Liver (tissue), 9 donors: Measurements from ENCODE around the gene ABCC8. TPM values are rescaled to one million over a fixed set of nuclear protein-coding genes. Genes with fewer than 3 reads are reported as not detected.
A peak's percentile ranks its signal among the peaks of the same experiment; 100 is the strongest.

ENCODE experiments used
- DNase-seq: peaks from one replicate; pipeline ENCODE4 v3.0.0-alpha.2; 2017; ENCODE audit warnings: low spot score
- H3K27ac ChIP-seq, 2 donors: one replicate each; pipeline ENCODE4 v1.7.0; 2013; ENCODE audit warnings: inconsistent platforms in 2 of 2, low read length in 2 of 2, control low read depth in 1 of 2, low read depth in 1 of 2, mild to moderate bottlenecking in 1 of 2
- H3K27me3 ChIP-seq, 4 donors: one replicate each; pipeline versions ENCODE4 v1.6.1 to v1.7.0; 2013; ENCODE audit warnings: low read length in 3 of 4, inconsistent platforms in 1 of 4, mild to moderate bottlenecking in 1 of 4, moderate library complexity in 1 of 4; ENCODE audit not compliant: control insufficient read depth in 4 of 4, insufficient read depth in 4 of 4
- H3K36me3 ChIP-seq, 4 donors: one replicate each; pipeline versions ENCODE4 v1.6.1 to v1.7.0; 2013; ENCODE audit warnings: low read length in 3 of 4, mild to moderate bottlenecking in 3 of 4, low read depth in 1 of 4, moderate library complexity in 1 of 4; ENCODE audit not compliant: control insufficient read depth in 4 of 4, insufficient read depth in 3 of 4
- H3K4me1 ChIP-seq, 4 donors: one replicate each; pipeline versions ENCODE4 v1.6.1 to v1.7.0; 2013; ENCODE audit warnings: low read length in 3 of 4, mild to moderate bottlenecking in 3 of 4, moderate library complexity in 1 of 4; ENCODE audit not compliant: control insufficient read depth in 4 of 4, insufficient read depth in 4 of 4
- H3K4me3 ChIP-seq, 3 donors: one replicate each; pipeline versions ENCODE4 v1.6.1 to v1.7.0; 2013; ENCODE audit warnings: low read length in 3 of 3, control low read depth in 1 of 3, low read depth in 1 of 3, mild to moderate bottlenecking in 1 of 3
- H3K9ac ChIP-seq, 2 donors: one replicate each; pipeline ENCODE4 v1.7.0; 2013; ENCODE audit warnings: low read length in 2 of 2, mild to moderate bottlenecking in 2 of 2, moderate library complexity in 2 of 2, control low read depth in 1 of 2, low read depth in 1 of 2
- H3K9me3 ChIP-seq, 4 donors: one replicate each; pipeline versions ENCODE4 v1.6.1 to v1.7.0; 2013; ENCODE audit warnings: low read length in 3 of 4; ENCODE audit not compliant: control insufficient read depth in 4 of 4
- ATF3 ChIP-seq: IDR thresholded peaks from 2 replicates; pipeline ENCODE4 v1.6.1; 2016; ENCODE audit warnings: antibody characterized with exemption
- CTCF ChIP-seq: fragments of 150-350 bp; IDR thresholded peaks from 2 replicates; pipeline ENCODE4 v1.5.1; 2017; ENCODE audit warnings: improper control_type of control experiment, low read depth, low read length; ENCODE audit not compliant: missing input control
- EGR1 ChIP-seq, 2 donors: IDR thresholded peaks; 2 replicates each; pipeline ENCODE4 v1.6.1; 2016 to 2018; ENCODE audit warnings: antibody characterized with exemption in 2 of 2, low read depth in 2 of 2
- FOXA1 ChIP-seq: IDR thresholded peaks from 2 replicates; pipeline ENCODE4 v1.6.1; 2016; ENCODE audit warnings: antibody characterized with exemption
- FOXA2 ChIP-seq: IDR thresholded peaks from 2 replicates; pipeline ENCODE4 v1.6.1; 2016; ENCODE audit warnings: antibody characterized with exemption
- GABPA ChIP-seq, 2 donors: IDR thresholded peaks in 1 of 2; conservative IDR thresholded peaks in 1 of 2; 2 replicates each; pipeline ENCODE4 v1.6.1; 2016; ENCODE audit warnings: antibody characterized with exemption in 2 of 2, mild to moderate bottlenecking in 1 of 2, moderate library complexity in 1 of 2
- HNF4A ChIP-seq, 2 donors: conservative IDR thresholded peaks; 2 replicates each; pipeline ENCODE4 v1.6.1; 2016; ENCODE audit warnings: antibody characterized with exemption in 2 of 2, mild to moderate bottlenecking in 2 of 2
- HNF4G ChIP-seq: IDR thresholded peaks from 2 replicates; pipeline ENCODE4 v1.6.1; 2016; ENCODE audit warnings: antibody characterized with exemption
- JUND ChIP-seq, 2 donors: IDR thresholded peaks; 2 replicates each; pipeline ENCODE4 v1.6.1; 2016; ENCODE audit warnings: antibody characterized with exemption in 2 of 2
- NR2F2 ChIP-seq: IDR thresholded peaks from 2 replicates; pipeline ENCODE4 v1.6.1; 2016; ENCODE audit warnings: antibody characterized with exemption
- RAD21 ChIP-seq, 2 donors: IDR thresholded peaks; 2 replicates each; pipeline ENCODE4 v1.6.1; 2016; ENCODE audit warnings: antibody characterized with exemption in 2 of 2, mild to moderate bottlenecking in 2 of 2
- REST ChIP-seq: IDR thresholded peaks from 2 replicates; pipeline ENCODE4 v1.6.1; 2016; ENCODE audit warnings: antibody characterized with exemption, mild to moderate bottlenecking
- RXRA ChIP-seq, 2 donors: IDR thresholded peaks; 2 replicates each; pipeline ENCODE4 v1.6.1; 2017 to 2018; ENCODE audit warnings: antibody characterized with exemption in 2 of 2, mild to moderate bottlenecking in 1 of 2
- SP1 ChIP-seq: IDR thresholded peaks from 2 replicates; pipeline ENCODE4 v1.6.1; 2018; ENCODE audit warnings: antibody characterized with exemption, mild to moderate bottlenecking
- TAF1 ChIP-seq: conservative IDR thresholded peaks from 2 replicates; pipeline ENCODE4 v1.6.1; 2016; ENCODE audit warnings: antibody characterized with exemption, mild to moderate bottlenecking
- YY1 ChIP-seq: IDR thresholded peaks from 2 replicates; pipeline ENCODE4 v1.6.1; 2016; ENCODE audit warnings: antibody characterized with exemption, mild to moderate bottlenecking
- ZBTB33 ChIP-seq: IDR thresholded peaks from 2 replicates; pipeline ENCODE4 v1.6.1; 2016; ENCODE audit warnings: antibody characterized with exemption
- WGBS: extraction: QIAGEN DNeasy Blood & Tissue Kit; methylation state at CpG from one replicate; pipeline ENCODE4 v1.1.7; 2013; 5-methylcytosine and 5-hydroxymethylcytosine counted together
- polyA plus RNA-seq, 2 donors: library from polyadenylated mRNA; stranded (reverse) in 1 of 2; unstranded in 1 of 2; fragments of 200-250 nt in 1 of 2; fragments of >200 nt in 1 of 2; fragmentation: Nextera tagmentation in 1 of 2; extraction: Ambion mirVana in 1 of 2; gene quantifications; one replicate each; pipeline versions ENCODE4 v1.2.1 to v1.2.3, GENCODE V29; 2013 to 2015
- total RNA-seq, 2 donors: library from RNA; depleted of rRNA; stranded (reverse); fragments of >200 nt; gene quantifications; one replicate each; pipeline ENCODE4 v1.2.3, GENCODE V29; 2014
- TF ChIP-seq, protein P1 (sequence below): IDR thresholded peaks from 2 replicates; pipeline ENCODE4 v1.6.1; 2016; ENCODE audit warnings: antibody characterized with exemption
- donor health status: healthy.
- donor health status: healthy.
- donor health status: healthy.
- donor health status: healthy.
- donor health status: healthy.

Gene ABCC8
- total and polyA plus RNA-seq, 4 donors = 0.16 to 0.25 TPM; not detected in 2

GRCh38 chr11:17369684-17370243 lies 106.9 kb downstream of the ABCC8 start:
- Histone ChIP-seq H3K4me1 (no peaks in the 10 kb centered on the region), H3K36me3 (peaks cover 0 to 4% (median 0%) of the 10 kb centered on the region in 4 donors), H3K27ac (no peak overlapping the region), H3K4me3 (peak overlapping the region in 1 of 3 donors; percentile 0), H3K27me3 (no peaks in the 10 kb centered on the region), H3K9me3 (peaks cover 36 to 60% (median 38%) of the 10 kb centered on the region in 4 donors), H3K9ac (no peak overlapping the region)
- no peak for DNase-seq
- 96% methylated on average over 2 of the region's 2 CpGs for WGBS
- TF ChIP-seq RXRA (IDR thresholded peaks at IDR 0.05) (no peak), RAD21 (IDR thresholded peaks at IDR 0.05) (no peak), YY1 (no peak), FOXA1 (no peak), FOXA2 (no peak)

GRCh38 chr11:17369094-17369493 lies 107.6 kb downstream of the ABCC8 start:
- peaks cover 36 to 60% (median 37%) of the 10 kb centered on the region in 4 donors for H3K9me3 ChIP-seq
- no peaks in the 10 kb centered on the region for H3K27me3 ChIP-seq
- H3K9ac ChIP-seq = no peak overlapping the region
- H3K4me1 ChIP-seq = no peaks in the 10 kb centered on the region
- TF ChIP-seq CTCF = no peak
- TF ChIP-seq SP1 = no peak
- TF ChIP-seq YY1 = no peak
- no peak for TF ChIP-seq RAD21 (IDR thresholded peaks at IDR 0.05)
- TF ChIP-seq HNF4G = no peak
- no peak for TF ChIP-seq NR2F2
- TF ChIP-seq FOXA1 = no peak
- TF ChIP-seq TAF1 = no peak
- TF ChIP-seq FOXA2 = no peak
- no peak for TF ChIP-seq JUND (IDR thresholded peaks at IDR 0.05)
- no peak for TF ChIP-seq RXRA (IDR thresholded peaks at IDR 0.05)
- no peak for TF ChIP-seq ATF3
- no peak for TF ChIP-seq HNF4A (conservative IDR thresholded peaks at IDR 0.05)
- TF ChIP-seq ZBTB33 = no peak
- no peak for TF ChIP-seq EGR1 (IDR thresholded peaks at IDR 0.05; ENCODE audit: low read depth in 2 of 2)
- TF ChIP-seq GABPA (IDR thresholded peaks at IDR 0.05 in 1 of 2, conservative IDR thresholded peaks at IDR 0.05 in 1 of 2) = no peak
- TF ChIP-seq REST = no peak
- TF ChIP-seq, protein P1, sequence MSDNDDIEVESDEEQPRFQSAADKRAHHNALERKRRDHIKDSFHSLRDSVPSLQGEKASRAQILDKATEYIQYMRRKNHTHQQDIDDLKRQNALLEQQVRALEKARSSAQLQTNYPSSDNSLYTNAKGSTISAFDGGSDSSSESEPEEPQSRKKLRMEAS = no peak
- no peak overlapping the region for H3K4me3 ChIP-seq
- H3K36me3 ChIP-seq = peaks cover 0 to 4% (median 0%) of the 10 kb centered on the region in 4 donors
- no peak overlapping the region for H3K27ac ChIP-seq
- DNase-seq = no peak
